Esophagus squamous epithelium (tissue), 4 donors: ENCODE data around the gene CACNA1F.

Experiments used
- POLR2A ChIP-seq, 4 donors: fragments of 450-650 bp; IDR thresholded peaks; one replicate each; pipeline ENCODE4 v1.6.1; 2017; ENCODE audit warnings: antibody characterized with exemption in 4 of 4, mild to moderate bottlenecking in 4 of 4, moderate library complexity in 3 of 4
- TF ChIP-seq, protein P1 (sequence below), 6 experiments: fragments of 450-650 bp in 4 of 6; fragments of 200-600 bp in 2 of 6; sonication (generic) in 2 of 6; IDR thresholded peaks; one replicate each; pipeline ENCODE4 v1.5.1; 2016 to 2019; ENCODE audit warnings: antibody characterized with exemption in 6 of 6, mild to moderate bottlenecking in 4 of 6, moderate library complexity in 4 of 6

DNA sequence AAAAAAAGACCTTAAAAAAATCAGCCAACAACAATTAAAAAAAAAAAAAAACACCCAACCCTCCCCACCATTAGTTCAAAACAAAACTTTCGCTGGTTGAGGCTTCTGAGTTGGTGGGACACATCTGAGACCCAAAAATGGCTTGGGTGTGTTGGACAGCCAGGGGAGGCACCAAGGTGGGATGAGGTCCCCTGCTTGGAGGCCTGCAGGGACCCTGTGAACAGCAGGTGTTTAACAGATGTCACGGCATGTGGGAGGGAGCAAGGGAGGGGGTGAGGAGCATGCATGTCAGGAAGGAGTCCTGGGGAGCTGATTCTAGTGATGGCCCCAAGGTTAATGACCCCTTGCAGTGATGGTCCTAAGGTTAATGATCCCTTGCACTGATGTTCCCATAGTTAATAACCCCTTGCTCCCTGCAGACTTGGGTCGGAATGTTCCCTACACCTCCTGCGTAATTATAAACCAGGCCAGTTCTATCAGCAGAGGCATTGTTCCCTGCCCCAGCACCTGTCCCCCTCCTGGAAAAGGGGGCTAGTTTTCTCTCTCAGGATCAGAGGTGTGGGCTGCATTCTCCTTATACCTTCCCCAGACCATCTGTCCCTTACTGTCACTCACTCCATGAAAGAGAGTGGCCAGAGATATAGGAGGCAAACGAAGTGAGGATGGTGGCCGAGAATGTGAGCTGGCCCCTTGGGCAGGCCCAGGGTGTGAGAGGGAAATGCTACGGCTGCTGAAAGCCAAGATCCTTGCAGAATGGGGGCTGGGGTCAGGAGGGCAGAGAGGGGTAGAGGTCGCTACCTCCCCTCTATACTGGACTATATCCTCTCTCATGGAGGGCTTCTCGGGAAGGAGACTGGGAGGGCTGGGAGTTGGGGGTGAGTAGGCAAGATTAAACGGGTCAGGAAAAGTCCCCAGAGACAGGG is 33.6 kb upstream of the CACNA1F start:
- TF ChIP-seq, protein P1, sequence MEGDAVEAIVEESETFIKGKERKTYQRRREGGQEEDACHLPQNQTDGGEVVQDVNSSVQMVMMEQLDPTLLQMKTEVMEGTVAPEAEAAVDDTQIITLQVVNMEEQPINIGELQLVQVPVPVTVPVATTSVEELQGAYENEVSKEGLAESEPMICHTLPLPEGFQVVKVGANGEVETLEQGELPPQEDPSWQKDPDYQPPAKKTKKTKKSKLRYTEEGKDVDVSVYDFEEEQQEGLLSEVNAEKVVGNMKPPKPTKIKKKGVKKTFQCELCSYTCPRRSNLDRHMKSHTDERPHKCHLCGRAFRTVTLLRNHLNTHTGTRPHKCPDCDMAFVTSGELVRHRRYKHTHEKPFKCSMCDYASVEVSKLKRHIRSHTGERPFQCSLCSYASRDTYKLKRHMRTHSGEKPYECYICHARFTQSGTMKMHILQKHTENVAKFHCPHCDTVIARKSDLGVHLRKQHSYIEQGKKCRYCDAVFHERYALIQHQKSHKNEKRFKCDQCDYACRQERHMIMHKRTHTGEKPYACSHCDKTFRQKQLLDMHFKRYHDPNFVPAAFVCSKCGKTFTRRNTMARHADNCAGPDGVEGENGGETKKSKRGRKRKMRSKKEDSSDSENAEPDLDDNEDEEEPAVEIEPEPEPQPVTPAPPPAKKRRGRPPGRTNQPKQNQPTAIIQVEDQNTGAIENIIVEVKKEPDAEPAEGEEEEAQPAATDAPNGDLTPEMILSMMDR (IDR thresholded peaks at IDR 0.05): no peak
- no peak for TF ChIP-seq POLR2A (IDR thresholded peaks at IDR 0.05)
